NCI-H510A treated with DMSO at 0.1 percent for 48 hours (cell line): ENCODE data around the gene WBP2NL.
A peak's percentile ranks its signal among the peaks of the same experiment; 100 is the strongest.
"Not testable (repeated sequence)": the region's sequence is repeated elsewhere in the genome, so short reads cannot be mapped to it uniquely, and the experiment has no call there.

ENCODE experiments used
- DNase-seq: peaks from one replicate; lab custom pipeline; 2025; lab: John Stamatoyannopoulos, UW

The WBP2NL gene

GRCh38 chr22:42033263-42034181, 34.9 kb downstream of the WBP2NL start:
- DNase-seq = no peak

GRCh38 chr22:42035256-42035655, 36.7 kb downstream of the WBP2NL start:
- no peak for DNase-seq

GRCh38 chr22:42039271-42039670, 40.7 kb downstream of the WBP2NL start:
- DNase-seq = no peak

GRCh38 chr22:42041784-42042183, 43.2 kb downstream of the WBP2NL start:
- no peak for DNase-seq

GRCh38 chr22:42050641-42051180, 52.1 kb downstream of the WBP2NL start:
- DNase-seq = no peak

GRCh38 chr22:42052765-42053164, 54.2 kb downstream of the WBP2NL start:
- no peak for DNase-seq

GRCh38 chr22:42056757-42057511, 58.3 kb downstream of the WBP2NL start:
- DNase-seq = no peak

- DNase-seq = no peak
Measured at GRCh38 chr22:42060489-42060888, 61.9 kb downstream of the WBP2NL start.

- DNase-seq = no peak
Measured at GRCh38 chr22:42061041-42061440, 62.5 kb downstream of the WBP2NL start.

- DNase-seq = no peak
Measured at GRCh38 chr22:42062506-42063170, 64.0 kb downstream of the WBP2NL start.

GRCh38 chr22:42064629-42065028, 66.0 kb downstream of the WBP2NL start:
- no peak for DNase-seq

- no peak for DNase-seq
Measured at GRCh38 chr22:42065438-42066125, 67.0 kb downstream of the WBP2NL start.

GRCh38 chr22:42066126-42066761, 67.7 kb downstream of the WBP2NL start:
- DNase-seq = no peak

- no peak for DNase-seq
Measured at GRCh38 chr22:42066937-42067336, 68.3 kb downstream of the WBP2NL start.

GRCh38 chr22:42067671-42068251, 69.2 kb downstream of the WBP2NL start:
- no peak for DNase-seq

GRCh38 chr22:42068291-42068690, 69.7 kb downstream of the WBP2NL start:
- no peak for DNase-seq

- DNase-seq = no peak
Measured at GRCh38 chr22:42069801-42070516, 71.4 kb downstream of the WBP2NL start.

- DNase-seq = peak; percentile 80
Measured at GRCh38 chr22:42070517-42071422, 72.2 kb downstream of the WBP2NL start, which contains the start of gene NAGA. Gene NAGA, minus strand, starts transcription at chr22:42070812. Its CDS starts 515 bp downstream, at chr22:42070297.

GRCh38 chr22:42071508-42071907, 72.9 kb downstream of the WBP2NL start:
- not testable (repeated sequence) for DNase-seq
